Measurements from ENCODE around the gene PADI1.

The PADI1 gene

DNA sequence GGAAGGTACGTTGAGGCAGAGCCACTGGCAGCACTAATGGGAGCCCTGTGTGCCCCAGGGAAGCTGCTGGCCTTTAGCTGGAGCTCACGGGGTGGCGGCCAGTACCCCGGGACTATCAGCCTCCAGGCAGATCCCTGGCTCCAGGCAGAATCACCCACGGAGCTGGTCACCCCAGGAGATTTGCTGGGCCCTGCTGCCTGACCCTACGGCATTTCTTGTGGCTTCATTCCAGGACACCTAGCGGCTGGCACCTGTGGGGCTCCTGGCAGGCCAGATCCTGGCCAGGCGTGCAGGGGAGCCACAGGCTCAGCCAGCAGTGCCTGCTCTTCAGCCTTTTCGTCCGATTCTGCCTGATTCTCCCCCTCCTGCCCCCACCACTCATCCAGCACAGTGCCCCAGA lies 7.1 kb downstream of the PADI1 start:
- no peak for DNase-seq (ENCODE audit: low read depth in 1 of 2, low spot score in 1 of 2)
- H3K4me3 ChIP-seq (replicated peaks; ENCODE audit: insufficient read depth, low read length), result no peak overlapping the region
- no peak for TF ChIP-seq POLR2AphosphoS5 (IDR thresholded peaks at IDR 0.05; ENCODE audit: low read depth)
- TF ChIP-seq, protein P1, sequence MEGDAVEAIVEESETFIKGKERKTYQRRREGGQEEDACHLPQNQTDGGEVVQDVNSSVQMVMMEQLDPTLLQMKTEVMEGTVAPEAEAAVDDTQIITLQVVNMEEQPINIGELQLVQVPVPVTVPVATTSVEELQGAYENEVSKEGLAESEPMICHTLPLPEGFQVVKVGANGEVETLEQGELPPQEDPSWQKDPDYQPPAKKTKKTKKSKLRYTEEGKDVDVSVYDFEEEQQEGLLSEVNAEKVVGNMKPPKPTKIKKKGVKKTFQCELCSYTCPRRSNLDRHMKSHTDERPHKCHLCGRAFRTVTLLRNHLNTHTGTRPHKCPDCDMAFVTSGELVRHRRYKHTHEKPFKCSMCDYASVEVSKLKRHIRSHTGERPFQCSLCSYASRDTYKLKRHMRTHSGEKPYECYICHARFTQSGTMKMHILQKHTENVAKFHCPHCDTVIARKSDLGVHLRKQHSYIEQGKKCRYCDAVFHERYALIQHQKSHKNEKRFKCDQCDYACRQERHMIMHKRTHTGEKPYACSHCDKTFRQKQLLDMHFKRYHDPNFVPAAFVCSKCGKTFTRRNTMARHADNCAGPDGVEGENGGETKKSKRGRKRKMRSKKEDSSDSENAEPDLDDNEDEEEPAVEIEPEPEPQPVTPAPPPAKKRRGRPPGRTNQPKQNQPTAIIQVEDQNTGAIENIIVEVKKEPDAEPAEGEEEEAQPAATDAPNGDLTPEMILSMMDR (IDR thresholded peaks at IDR 0.05; ENCODE audit: insufficient read depth, low read length), result no peak
- no peak for TF ChIP-seq SPI1 (IDR thresholded peaks at IDR 0.05; ENCODE audit: borderline replicate concordance, low read depth)
- no peak for TF ChIP-seq GABPA (IDR thresholded peaks at IDR 0.05; ENCODE audit: low read depth)
- TF ChIP-seq, protein P2, sequence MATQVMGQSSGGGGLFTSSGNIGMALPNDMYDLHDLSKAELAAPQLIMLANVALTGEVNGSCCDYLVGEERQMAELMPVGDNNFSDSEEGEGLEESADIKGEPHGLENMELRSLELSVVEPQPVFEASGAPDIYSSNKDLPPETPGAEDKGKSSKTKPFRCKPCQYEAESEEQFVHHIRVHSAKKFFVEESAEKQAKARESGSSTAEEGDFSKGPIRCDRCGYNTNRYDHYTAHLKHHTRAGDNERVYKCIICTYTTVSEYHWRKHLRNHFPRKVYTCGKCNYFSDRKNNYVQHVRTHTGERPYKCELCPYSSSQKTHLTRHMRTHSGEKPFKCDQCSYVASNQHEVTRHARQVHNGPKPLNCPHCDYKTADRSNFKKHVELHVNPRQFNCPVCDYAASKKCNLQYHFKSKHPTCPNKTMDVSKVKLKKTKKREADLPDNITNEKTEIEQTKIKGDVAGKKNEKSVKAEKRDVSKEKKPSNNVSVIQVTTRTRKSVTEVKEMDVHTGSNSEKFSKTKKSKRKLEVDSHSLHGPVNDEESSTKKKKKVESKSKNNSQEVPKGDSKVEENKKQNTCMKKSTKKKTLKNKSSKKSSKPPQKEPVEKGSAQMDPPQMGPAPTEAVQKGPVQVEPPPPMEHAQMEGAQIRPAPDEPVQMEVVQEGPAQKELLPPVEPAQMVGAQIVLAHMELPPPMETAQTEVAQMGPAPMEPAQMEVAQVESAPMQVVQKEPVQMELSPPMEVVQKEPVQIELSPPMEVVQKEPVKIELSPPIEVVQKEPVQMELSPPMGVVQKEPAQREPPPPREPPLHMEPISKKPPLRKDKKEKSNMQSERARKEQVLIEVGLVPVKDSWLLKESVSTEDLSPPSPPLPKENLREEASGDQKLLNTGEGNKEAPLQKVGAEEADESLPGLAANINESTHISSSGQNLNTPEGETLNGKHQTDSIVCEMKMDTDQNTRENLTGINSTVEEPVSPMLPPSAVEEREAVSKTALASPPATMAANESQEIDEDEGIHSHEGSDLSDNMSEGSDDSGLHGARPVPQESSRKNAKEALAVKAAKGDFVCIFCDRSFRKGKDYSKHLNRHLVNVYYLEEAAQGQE (IDR thresholded peaks at IDR 0.05; ENCODE audit: insufficient replicate concordance, low read depth), result no peak
- no peak overlapping the region for H3K27ac ChIP-seq (replicated peaks)
- no peaks in the 10 kb centered on the region for H3K27me3 ChIP-seq (ENCODE audit: insufficient read depth, poor library complexity, severe bottlenecking)

DNA sequence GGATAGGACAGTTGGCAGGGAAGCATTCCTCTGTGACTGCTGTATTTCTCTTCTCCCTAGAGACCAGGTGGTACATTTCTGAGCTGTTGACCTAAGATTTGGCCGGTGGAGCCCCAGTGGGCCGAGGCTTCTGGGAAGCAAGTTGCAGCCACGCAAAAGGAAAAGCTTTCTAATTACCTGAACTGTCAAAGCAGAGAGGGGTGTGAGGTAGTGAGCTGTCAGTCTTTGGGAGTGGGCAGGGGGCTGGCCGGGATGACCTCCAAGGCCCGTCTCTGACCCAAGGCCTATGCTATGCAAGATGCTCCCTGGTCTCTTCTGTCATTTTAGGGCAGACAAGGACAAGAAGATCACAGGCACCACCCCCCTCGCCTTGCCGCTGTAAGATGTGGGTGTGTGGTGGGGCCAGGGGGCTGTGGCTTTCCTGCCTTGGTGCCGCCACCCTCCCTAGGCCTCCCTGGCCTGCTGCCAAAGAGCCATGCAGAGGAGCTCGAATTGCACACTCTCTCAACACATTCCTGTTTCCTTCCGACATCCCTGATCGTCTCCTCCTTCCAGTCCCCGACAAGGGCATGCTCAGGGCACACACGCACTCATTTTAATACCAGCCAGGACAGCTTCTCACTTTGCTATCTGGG lies 7.7 kb downstream of the PADI1 start:
- no peak overlapping the region for H3K27ac ChIP-seq (replicated peaks)
- no peaks in the 10 kb centered on the region for H3K27me3 ChIP-seq (ENCODE audit: insufficient read depth, poor library complexity, severe bottlenecking)
- peak; percentile 63 to 82 for DNase-seq (ENCODE audit: low read depth in 1 of 2, low spot score in 1 of 2)

DNA sequence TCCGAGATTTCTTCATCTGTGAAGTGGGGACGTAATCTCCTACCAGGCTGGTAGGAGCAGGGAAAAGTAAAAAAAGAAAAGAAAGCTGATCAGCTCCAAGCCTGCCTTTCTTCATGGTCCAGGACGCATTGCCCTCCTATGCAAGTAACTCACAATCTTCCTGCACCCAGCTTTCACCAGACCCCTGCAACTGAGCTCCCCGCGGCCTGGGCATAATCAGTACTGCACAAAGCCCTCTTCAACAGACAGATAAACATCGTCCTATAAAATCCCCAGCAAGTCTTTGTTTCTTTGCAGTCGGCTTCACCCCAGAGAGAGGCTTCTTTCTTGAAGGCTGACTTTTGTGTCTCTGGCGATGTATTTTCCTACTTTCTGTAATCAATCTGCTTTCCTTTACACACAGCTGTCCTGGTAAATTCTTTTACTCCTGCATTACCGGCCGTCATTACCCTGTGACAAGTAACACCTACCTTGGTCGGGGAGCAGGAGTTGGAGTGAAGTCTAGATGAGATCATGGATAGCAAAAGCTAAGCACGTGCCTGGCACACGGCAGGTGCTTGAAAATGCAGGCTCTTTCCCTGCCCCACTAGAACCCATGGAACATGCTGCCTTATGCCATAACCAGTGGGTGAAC lies 8.3 kb downstream of the PADI1 start:
- H3K4me3 ChIP-seq (replicated peaks; ENCODE audit: insufficient read depth, low read length), result no peak overlapping the region
- DNase-seq (ENCODE audit: low read depth in 1 of 2, low spot score in 1 of 2), result peak in 1 of 2 experiments; percentile 17
- TF ChIP-seq, protein P2 (IDR thresholded peaks at IDR 0.05; ENCODE audit: insufficient replicate concordance, low read depth), result no peak
- TF ChIP-seq, protein P1 (IDR thresholded peaks at IDR 0.05; ENCODE audit: insufficient read depth, low read length), result no peak
- no peak for TF ChIP-seq GABPA (IDR thresholded peaks at IDR 0.05; ENCODE audit: low read depth)
- H3K27ac ChIP-seq (replicated peaks), result no peak overlapping the region
- no peaks in the 10 kb centered on the region for H3K27me3 ChIP-seq (ENCODE audit: insufficient read depth, poor library complexity, severe bottlenecking)

More for the DNA sequence above, 7.7 kb downstream of the PADI1 start:
- TF ChIP-seq SPI1 (IDR thresholded peaks at IDR 0.05; ENCODE audit: borderline replicate concordance, low read depth) (no peak), POLR2AphosphoS5 (IDR thresholded peaks at IDR 0.05; ENCODE audit: low read depth) (peak; percentile 96)
- H3K4me3 ChIP-seq (replicated peaks; ENCODE audit: insufficient read depth, low read length), result no peak overlapping the region

DNA sequence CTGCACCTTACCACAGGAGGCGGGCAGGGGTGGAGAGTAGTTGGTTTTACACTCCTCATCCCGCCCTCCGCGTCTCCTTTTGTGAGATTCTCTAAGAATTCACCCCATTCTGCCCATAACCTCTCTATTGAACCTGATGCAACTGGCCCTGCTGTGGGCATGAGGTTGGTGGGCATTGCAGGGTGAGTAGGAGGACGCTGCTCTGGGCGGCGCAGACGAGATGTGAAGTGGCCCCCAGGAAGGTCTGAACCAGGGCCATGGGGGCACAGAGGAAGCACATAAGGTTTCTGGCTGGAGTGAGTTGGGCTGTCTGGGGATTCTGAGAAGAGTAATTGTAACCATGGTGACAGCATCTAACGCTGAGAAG lies 8.8 kb downstream of the PADI1 start:
- no peak for DNase-seq (ENCODE audit: low read depth in 1 of 2, low spot score in 1 of 2)
- no peaks in the 10 kb centered on the region for H3K27me3 ChIP-seq (ENCODE audit: insufficient read depth, poor library complexity, severe bottlenecking)
- no peak overlapping the region for H3K27ac ChIP-seq (replicated peaks)
- H3K4me3 ChIP-seq (replicated peaks; ENCODE audit: insufficient read depth, low read length), result no peak overlapping the region
- TF ChIP-seq POLR2AphosphoS5 (IDR thresholded peaks at IDR 0.05; ENCODE audit: low read depth), result no peak

Measured in HL-60 (cell line).